T-helper 22 cell (primary cell): ENCODE data around the gene NEUROD4.
A peak's percentile ranks its signal among the peaks of the same experiment; 100 is the strongest.
"Not testable (repeated sequence)": the region's sequence is repeated elsewhere in the genome, so short reads cannot be mapped to it uniquely, and the experiment has no call there.

Experiments used
- DNase-seq: peaks from one replicate; pipeline ENCODE4 v3.0.0-alpha.2; 2020; ENCODE audit warnings: low read depth

The NEUROD4 gene, protein sequence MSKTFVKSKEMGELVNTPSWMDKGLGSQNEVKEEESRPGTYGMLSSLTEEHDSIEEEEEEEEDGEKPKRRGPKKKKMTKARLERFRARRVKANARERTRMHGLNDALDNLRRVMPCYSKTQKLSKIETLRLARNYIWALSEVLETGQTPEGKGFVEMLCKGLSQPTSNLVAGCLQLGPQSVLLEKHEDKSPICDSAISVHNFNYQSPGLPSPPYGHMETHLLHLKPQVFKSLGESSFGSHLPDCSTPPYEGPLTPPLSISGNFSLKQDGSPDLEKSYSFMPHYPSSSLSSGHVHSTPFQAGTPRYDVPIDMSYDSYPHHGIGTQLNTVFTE

DNA sequence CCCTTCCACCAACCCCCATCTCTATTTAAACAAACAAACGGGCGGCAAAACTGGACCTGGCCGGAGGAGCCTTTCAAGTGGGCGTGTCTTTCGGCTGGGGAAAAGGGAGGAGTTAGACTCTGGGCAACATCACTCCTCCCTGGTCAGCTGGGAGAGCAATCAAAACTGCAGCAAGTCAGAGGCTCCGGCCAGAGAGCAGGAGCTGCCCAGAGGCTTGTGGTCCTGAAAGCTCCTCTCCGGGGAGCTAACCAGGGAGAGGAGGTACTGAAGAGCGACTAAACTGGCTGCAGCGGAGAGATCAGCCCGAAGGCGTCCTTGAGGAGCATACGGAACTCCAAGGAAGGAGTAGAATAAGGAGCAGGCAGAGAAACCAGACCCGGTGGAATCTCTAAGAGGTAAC lies at the start of gene NEUROD4:
Gene NEUROD4 (plus strand): TSS at position 191 of the 400 bp plus-strand sequence. CDS start 6,466 bp downstream, outside the sequence.
- no peak for DNase-seq

DNA sequence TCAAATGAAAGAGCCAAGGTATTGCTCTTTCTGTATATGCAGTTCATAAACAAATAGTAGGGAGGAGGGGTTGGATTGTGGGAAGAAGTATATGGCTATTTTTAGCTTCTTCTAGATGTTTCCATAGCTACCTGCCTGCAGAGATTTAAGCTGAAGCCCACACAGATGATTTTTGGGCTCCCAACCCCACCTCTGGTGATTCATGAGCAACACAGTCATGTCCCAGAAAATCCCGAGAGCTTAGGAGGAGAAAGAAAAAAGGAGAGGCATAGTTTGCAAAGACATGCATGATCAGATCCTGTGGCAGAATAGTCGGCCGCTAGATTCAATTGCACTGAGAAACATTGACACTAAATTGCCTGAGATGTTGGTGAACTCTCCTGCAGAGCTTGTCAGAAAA lies 49.0 kb upstream of the NEUROD4 start:
- no peak for DNase-seq

DNA sequence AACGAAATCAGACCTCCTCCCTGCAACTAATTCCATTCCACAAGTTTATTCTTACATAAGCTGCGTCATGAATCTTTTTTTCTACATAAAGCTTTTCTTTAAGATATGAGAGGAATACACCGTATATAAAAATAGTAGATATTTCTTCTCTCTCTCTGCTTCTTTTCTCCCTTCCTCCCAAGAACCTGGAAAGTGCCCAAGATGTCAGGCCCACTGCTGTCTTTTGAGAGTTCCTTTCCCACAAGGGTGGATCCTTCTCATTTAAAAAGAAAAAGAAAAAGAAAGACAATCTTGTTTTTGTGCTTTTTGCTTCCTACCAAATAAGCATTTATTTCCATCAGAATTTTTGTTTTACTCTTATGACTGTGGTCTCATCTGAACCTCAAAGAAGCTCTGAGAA lies 46.2 kb upstream of the NEUROD4 start:
- DNase-seq = no peak

DNA sequence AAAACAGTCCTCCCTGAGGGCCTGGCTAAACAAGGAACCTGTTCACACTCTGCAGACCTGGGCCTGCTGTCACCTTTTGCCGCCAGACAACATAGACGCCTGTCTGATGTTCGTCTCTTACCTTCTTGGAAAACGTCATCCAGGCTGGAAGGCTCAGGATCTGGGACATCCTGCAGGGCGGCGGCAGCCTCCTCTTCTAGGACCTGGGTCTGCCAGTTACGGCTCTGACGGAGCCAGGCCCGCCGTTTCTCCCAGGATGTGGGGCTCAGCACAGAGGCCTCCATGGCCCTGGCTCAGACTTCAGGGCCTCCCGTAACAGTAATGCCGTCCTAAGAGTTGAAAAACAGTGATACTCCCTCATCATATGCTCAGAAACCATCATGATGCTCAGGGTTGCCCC lies 45.5 kb upstream of the NEUROD4 start:
- no peak for DNase-seq

DNA sequence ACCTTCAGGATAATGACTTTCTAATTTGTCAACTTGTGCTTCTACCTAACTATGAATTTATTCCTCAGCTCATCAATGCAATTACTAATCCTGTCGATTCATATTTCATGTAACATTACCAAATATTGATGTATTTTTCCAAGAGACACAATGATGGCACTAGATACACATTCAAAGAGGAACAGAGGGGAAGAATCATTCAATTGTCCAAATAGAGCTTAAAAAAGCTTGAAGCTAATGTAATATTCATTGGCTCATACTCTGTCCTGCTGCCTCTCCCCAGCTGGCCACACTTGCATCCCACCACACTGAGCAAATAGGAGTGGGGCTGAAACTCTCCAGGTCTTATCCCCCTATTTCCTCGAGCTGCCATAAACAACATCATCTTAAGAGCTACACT lies 44.5 kb upstream of the NEUROD4 start:
- no peak for DNase-seq

GRCh38 chr12:54975875-54976274 lies 43.9 kb upstream of the NEUROD4 start:
- no peak for DNase-seq

- no peak for DNase-seq
These were observed 42.6 kb upstream of the NEUROD4 start for GRCh38 chr12:54977155-54977554.

DNA sequence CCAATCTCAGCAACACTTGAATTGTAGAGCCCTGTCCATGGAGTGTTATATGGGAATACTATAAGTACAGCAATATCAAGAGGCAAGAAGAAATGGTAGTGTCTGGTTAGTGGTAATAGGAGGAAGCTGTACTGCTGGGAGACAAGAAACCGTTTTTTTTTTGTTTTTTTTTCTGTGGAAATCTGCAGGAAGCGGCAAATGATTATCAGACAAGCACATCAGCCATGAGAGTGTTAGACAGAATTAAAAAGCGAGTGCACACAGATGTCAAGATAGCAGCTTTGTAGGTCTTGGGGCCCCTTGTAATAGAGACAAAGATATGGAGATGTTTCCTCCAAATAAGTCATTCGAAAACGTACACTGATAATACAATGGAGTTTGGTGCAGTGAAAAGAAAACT lies 41.9 kb upstream of the NEUROD4 start:
- DNase-seq = no peak

DNA sequence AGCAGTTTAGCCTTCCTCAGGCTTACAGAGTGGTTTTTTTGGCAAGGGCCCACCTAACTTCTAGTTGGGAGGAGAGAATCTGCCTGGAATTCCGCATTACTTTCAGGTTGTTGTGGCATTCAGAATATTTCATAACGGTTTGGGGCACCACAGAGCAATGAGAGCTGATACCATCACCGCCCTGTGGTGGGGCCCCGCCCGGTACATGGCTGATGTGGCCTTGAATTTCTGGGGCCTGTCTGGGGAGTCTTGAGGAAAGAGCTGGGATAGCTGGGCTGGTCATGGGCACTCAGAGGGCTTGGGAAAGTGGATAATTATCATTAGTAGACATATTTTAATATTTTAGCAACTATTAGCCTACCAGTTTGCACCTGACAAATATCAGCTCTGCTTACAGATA lies 39.4 kb upstream of the NEUROD4 start:
- DNase-seq = no peak

DNA sequence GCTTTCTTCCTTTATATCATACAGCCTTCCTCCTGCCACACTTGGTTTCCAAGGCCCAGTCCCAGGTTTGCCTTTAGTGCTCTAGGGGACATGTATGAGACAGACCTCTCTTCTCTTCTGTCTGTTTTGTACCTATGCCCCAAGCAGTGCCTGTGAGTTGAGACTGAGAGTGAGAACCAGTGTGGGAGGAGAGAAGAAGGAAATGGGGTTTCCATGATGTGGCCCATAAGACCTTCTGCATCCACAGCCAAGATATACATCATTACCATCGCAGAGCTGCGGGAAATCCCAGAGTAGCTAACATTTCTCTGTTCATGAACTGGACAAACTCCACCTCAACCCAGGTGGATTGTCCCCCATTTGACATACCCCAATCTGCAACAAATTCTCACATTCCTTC lies 38.0 kb upstream of the NEUROD4 start:
- DNase-seq = no peak

GRCh38 chr12:54983536-54984101 lies 36.2 kb upstream of the NEUROD4 start:
- DNase-seq = no peak

DNA sequence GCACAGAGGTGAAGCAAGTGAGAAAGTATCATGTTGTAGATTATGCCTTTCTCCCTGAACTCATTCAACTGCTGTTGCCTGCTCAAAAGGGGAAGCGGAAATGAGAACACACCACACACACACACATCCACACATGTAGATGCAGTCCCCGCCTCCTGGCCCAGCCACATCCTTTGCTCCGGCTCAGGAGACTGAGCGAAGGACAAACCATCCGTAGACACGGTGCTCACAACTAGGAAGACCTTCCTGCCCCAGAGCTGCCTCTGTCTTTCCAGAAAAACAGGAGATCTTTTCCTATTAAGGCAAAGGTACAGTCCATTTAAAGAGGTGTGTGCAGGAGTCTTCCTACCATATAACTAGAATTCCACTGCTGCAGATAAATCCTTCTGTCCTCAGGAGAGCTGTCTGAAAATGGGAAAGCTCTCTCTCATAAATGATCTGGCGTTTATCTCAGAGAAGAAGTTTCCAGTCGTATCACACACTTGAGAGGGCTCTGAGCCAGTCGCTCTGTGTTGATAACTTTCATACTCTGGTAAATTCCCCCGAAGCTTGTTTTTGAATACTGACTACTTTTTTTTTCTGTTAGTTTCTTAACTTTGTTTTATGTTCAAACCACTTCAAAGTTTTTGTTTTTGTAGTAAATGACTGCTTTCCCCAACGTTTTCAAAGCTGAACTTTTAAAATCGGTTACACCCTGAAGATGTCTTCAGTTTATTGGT lies 35.0 kb upstream of the NEUROD4 start, which contains the start of gene TESPA1:
Gene TESPA1 (minus strand): TSS at position 105 of the 719 bp plus-strand sequence. CDS start 10,200 bp downstream, outside the sequence.
- DNase-seq = peak; percentile 77

DNA sequence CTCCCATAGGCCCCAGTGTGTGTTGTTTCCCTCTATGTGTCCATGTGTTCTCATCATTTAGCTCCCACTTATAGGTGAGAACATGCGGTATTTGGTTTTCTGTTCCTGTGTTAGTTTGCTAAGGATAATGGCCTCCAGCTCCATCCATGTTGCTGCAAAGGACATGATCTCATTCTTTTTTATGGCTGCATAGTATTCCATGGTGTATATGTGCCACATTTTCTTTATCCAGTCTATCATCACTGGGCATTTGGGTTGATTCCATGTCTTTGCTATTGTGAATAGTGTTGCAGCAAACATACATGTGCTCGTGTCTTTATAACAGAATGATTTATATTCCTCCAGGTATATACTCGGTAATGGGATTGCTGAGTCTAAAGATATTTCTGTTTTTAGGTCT lies 33.0 kb upstream of the NEUROD4 start:
- DNase-seq = not testable (repeated sequence)

- no peak for DNase-seq
These were observed 32.1 kb upstream of the NEUROD4 start for GRCh38 chr12:54987611-54988231.

GRCh38 chr12:54988402-54989054 lies 31.2 kb upstream of the NEUROD4 start:
- DNase-seq = no peak

GRCh38 chr12:54989829-54990228 lies 29.9 kb upstream of the NEUROD4 start:
- no peak for DNase-seq

- no peak for DNase-seq
These were observed 28.4 kb upstream of the NEUROD4 start for GRCh38 chr12:54991161-54991990.

GRCh38 chr12:54991991-54992375 lies 27.8 kb upstream of the NEUROD4 start:
- no peak for DNase-seq

- peak; percentile 53 for DNase-seq
These were observed 26.5 kb upstream of the NEUROD4 start for GRCh38 chr12:54993181-54993835.

DNA sequence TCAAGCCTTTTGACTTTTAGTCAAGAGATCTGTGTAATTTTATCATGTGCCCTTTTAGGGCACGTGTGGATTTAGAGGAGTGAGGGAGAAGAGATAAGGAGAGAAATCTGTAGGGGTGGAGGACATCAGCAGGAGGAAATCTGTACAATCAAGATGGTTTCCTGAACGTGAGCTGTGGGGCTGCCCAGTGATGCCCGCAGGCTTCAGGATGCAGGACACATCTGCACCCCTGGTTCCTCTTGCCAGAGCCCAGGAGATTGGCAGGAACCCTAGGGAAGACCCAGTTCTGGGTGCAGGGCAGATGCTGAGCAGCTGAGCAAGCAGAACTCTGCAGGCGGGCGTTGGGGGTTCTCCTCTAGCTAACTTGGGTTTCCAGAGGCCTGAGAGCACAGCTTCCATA lies 23.6 kb upstream of the NEUROD4 start:
- DNase-seq = no peak
